Natural killer cell treated with Interleukin-12 subunit alpha and Interleukin-12 subunit beta and Interleukin-15 and Interleukin-18, amount 100 ng/mL, for 72 hours (primary cell): ENCODE measurements around the gene EDRF1. TPM values are rescaled to one million over a fixed set of nuclear protein-coding genes. Genes with fewer than 3 reads are reported as not detected.

Experiments
- ATAC-seq, 2 donors: fragments of 150-1000 bp; cut with Tn5 transposase in 1 of 2; sonication (Bioruptor Pico), chemical (Tn5 transposase) in 1 of 2; 2 replicates each; pipeline ENCODE4 v1.10.0; 2021
- DNase-seq: peaks from one replicate; pipeline ENCODE4 v3.0.0; 2022; ENCODE audit warnings: low spot score
- H3K27ac Mint-ChIP-seq, 2 donors: 1 replicate in 1 of 2; 2 replicates in 1 of 2; pipeline ENCODE4 v1.8.0; 2022; ENCODE audit warnings: mixed read lengths in 2 of 2, mild to moderate bottlenecking in 1 of 2, moderate library complexity in 1 of 2
- H3K27me3 Mint-ChIP-seq, 2 donors: 1 replicate in 1 of 2; 2 replicates in 1 of 2; pipeline ENCODE4 v1.8.0; 2022; ENCODE audit warnings: mixed read lengths in 2 of 2
- H3K36me3 Mint-ChIP-seq: one replicate; pipeline ENCODE4 v1.8.0; 2022; ENCODE audit warnings: mixed read lengths
- H3K4me1 Mint-ChIP-seq, 2 donors: 1 replicate in 1 of 2; 2 replicates in 1 of 2; pipeline ENCODE4 v1.8.0; 2022; ENCODE audit warnings: low read depth in 2 of 2, mixed read lengths in 2 of 2, mild to moderate bottlenecking in 1 of 2
- H3K4me3 Mint-ChIP-seq: one replicate; pipeline ENCODE4 v1.8.0; 2022; ENCODE audit warnings: mixed read lengths
- H3K9me3 Mint-ChIP-seq: 2 replicates; pipeline ENCODE4 v1.8.0; 2022; ENCODE audit warnings: mixed read lengths
- total RNA-seq, 2 donors: library from RNA; stranded (reverse); gene quantifications; one replicate each; pipeline ENCODE4 v1.2.3, GENCODE V29; 2022

EDRF1 gene
- total RNA-seq, 2 donors from 2014 or later = 29.4 to 53.5 TPM

DNA sequence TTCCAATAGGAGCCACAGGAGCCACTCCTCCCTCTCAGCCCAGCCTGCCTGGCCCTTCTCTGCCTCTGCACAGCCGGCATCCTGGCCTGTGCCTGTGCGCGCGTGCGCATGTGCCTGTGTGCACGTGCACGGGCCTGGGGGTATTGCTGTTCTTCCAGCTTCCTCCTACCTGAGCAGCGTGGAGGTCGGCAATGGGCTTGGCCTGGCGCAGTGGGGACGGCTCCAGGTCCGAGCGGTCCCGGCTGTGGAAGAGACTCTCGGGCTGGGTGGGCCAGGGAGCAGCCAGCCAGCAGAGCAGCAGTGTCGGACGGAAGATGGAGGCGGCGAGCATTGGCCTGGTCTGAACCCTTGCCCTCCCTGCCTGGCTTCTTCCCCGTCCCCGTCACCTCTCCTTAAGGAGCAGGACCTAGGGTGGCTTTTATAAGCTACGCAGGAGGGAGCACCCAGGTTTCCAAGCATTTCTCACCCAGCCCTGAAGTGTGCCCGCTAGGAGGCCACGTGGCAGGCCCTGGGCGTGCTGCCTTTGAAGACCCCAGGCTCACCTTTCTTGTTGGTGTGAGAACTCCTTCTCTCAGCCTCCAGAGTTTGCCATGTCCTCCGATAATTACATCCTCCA lies 56.1 kb downstream of the EDRF1 start, which contains the start of gene MMP21:
TSS of gene MMP21 (minus strand) at position 331 of the 616 bp plus-strand sequence. CDS start at position 331, 0 bp downstream.
- DNase-seq (no peak), ATAC-seq (peak; percentile 4 to 37)
- no peaks in the 10 kb centered on the region for H3K36me3 Mint-ChIP-seq
- H3K27me3 Mint-ChIP-seq = peaks cover 8 to 11% of the 10 kb centered on the region in 2 donors
- H3K9me3 Mint-ChIP-seq = no peaks in the 10 kb centered on the region
- H3K27ac Mint-ChIP-seq = no peak within 1 kb of the TSS
- H3K4me1 Mint-ChIP-seq = no peaks in the 10 kb centered on the region
- H3K4me3 Mint-ChIP-seq = no peak within 1 kb of the TSS

DNA sequence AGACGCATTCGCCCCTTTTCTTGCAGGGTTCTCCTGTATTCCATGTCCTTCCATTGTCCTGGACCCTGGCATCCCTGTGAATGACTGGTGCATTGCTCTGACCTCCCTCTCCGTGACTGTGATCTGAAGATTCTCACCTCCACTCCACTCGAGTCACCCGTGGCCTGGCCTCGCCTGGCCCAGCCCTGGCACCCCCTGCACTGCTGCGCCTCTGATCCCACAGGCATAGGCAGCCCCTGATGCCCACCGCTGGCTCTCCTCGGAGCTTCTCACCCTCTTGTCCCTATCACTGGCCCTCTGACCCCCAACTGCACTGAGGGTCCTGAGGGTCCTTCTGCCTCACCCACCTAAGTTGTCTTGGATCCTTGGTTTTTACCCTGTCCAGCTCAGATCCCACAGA lies 58.3 kb downstream of the EDRF1 start:
- no peaks in the 10 kb centered on the region for H3K4me1 Mint-ChIP-seq
- H3K36me3 Mint-ChIP-seq = no peaks in the 10 kb centered on the region
- H3K4me3 Mint-ChIP-seq = no peak overlapping the region
- DNase-seq (no peak), ATAC-seq (no peak)
- peaks cover 8 to 11% of the 10 kb centered on the region in 2 donors for H3K27me3 Mint-ChIP-seq
- no peaks in the 10 kb centered on the region for H3K9me3 Mint-ChIP-seq
- H3K27ac Mint-ChIP-seq = no peak overlapping the region

DNA sequence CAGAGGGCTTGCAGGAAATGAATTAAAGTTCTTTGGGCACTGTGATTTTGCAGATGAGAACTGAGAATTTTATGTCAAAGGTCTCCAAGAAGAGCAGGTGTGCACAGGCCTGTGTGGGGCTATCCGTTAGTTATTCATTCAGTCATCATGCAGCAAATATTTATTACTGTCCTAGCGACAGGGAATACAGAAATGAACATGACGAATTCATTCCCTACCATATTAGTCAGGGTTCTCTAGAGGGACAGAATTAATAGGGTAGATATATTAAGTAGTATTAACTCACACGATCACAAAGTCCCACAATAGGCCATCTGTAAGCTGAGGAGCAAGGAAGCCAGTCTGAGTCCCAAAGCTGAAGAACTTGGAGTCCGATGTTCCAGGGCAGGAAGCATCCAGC lies 59.0 kb downstream of the EDRF1 start:
- no peak overlapping the region for H3K4me3 Mint-ChIP-seq
- no peak for ATAC-seq

DNA sequence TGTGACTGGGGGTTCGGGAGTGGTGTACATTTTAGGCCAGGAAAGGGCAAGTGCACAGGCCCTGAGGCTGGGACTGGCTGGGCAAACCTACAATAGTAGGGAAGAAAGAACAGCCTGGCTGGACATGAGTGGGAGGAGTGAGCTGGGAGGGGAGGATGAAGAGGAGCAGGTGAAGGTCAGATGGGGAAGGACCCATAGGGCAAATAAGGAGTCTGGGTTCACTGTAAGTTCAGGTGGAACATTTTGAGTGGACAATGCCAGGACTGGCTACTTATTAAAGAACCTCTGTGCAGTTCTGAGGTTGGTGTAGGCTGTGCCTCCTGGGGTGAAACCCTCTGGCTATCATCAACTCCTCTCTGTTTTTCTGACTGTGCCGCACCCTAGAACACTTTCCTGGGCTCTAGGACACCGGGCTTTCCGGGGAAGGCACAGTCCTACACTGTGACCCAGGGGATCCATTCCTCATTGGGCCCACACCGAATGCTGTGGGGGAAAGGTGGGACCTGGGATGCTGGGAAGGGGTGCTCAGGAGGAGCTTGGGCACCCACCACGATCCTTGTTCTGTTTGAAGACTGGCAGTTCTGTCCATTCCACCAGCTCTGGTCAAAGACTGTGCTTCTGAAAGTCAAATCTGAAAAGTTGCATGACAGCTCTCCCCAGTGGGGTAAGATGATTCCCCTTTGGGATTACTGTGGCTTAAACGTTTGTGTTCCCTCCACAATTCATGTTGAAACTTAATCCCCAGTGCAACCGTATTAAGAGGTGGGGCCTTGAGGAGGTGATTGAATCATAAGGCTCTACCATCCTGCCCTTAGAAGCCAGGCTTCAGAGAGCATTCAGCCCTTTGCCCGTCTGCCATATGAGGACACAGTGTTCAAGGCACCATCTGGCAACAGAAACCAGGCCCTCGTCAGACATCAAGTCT lies 60.2 kb downstream of the EDRF1 start:
- ATAC-seq (peak in 1 of 2 donors; percentile 3), DNase-seq (no peak)
- H3K27me3 Mint-ChIP-seq = peaks cover under 1 to 8% of the 10 kb centered on the region in 2 donors
- no peaks in the 10 kb centered on the region for H3K36me3 Mint-ChIP-seq
- H3K27ac Mint-ChIP-seq = no peak overlapping the region
- H3K4me1 Mint-ChIP-seq = no peaks in the 10 kb centered on the region
- H3K9me3 Mint-ChIP-seq = no peaks in the 10 kb centered on the region
- no peak overlapping the region for H3K4me3 Mint-ChIP-seq

More for the DNA sequence above, 59.0 kb downstream of the EDRF1 start:
- Mint-ChIP-seq H3K9me3 (no peaks in the 10 kb centered on the region), H3K27me3 (peaks cover 8 to 11% of the 10 kb centered on the region in 2 donors), H3K36me3 (no peaks in the 10 kb centered on the region), H3K27ac (no peak overlapping the region), H3K4me1 (no peaks in the 10 kb centered on the region)
- no peak for DNase-seq

- Mint-ChIP-seq H3K4me3 (no peak overlapping the region), H3K36me3 (no peaks in the 10 kb centered on the region), H3K27ac (no peak overlapping the region), H3K27me3 (peaks cover 0 to 8% of the 10 kb centered on the region in 2 donors), H3K9me3 (no peaks in the 10 kb centered on the region), H3K4me1 (no peaks in the 10 kb centered on the region)
- DNase-seq (no peak), ATAC-seq (no peak)
These were observed 61.9 kb downstream of the EDRF1 start for GRCh38 chr10:125781374-125781773.

DNA sequence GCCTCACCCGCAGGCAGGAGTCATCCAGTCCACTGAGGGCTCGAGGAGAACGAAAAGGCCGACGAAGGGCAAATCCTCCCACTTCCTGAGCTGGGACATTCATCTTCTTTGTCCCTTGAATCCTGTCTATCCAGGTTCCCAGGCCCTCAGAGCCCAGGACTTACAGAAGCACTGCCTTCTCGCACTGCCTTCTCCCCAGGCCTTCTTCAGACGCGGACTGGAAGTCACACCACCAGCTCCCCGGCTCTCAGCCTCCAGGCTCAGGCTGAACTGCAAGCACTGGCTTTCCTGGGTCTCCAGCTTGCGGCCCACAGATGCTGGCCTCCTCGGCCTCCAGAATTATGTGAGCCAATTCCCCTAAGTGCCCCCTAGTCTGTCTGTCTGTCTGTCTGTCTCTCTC lies 62.5 kb downstream of the EDRF1 start:
- no peak overlapping the region for H3K4me3 Mint-ChIP-seq

DNA sequence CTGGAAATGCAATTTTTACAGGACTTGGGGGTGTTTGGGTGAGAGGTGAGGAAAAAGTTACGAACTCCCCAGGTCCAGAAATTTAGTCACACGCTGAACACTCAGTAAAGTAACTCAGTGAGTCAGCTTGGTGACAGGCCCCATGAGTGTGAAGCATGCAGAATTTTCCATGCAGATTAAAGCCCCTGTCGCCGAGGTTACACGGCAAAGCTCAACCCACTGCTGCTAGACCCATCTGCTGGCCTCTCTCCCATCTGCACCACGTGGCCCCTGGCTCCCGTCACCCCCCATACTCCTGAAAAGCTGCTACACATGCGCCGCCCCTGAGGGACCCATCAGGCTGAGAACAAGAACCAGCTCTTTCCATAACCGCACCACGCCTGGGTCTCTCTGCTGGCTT lies 63.1 kb downstream of the EDRF1 start:
- H3K27me3 Mint-ChIP-seq = peaks cover 0 to 8% of the 10 kb centered on the region in 2 donors
- no peak overlapping the region for H3K4me3 Mint-ChIP-seq
- H3K36me3 Mint-ChIP-seq = no peaks in the 10 kb centered on the region
- H3K4me1 Mint-ChIP-seq = peaks cover 0 to 3% of the 10 kb centered on the region in 2 donors
- no peak for DNase-seq
- no peaks in the 10 kb centered on the region for H3K9me3 Mint-ChIP-seq
- ATAC-seq = no peak
- H3K27ac Mint-ChIP-seq = no peak overlapping the region

More for the DNA sequence above, 62.5 kb downstream of the EDRF1 start:
- no peak for DNase-seq
- no peak for ATAC-seq
- Mint-ChIP-seq H3K4me1 (no peaks in the 10 kb centered on the region), H3K27me3 (peaks cover 0 to 8% of the 10 kb centered on the region in 2 donors), H3K27ac (no peak overlapping the region), H3K36me3 (no peaks in the 10 kb centered on the region), H3K9me3 (no peaks in the 10 kb centered on the region)

DNA sequence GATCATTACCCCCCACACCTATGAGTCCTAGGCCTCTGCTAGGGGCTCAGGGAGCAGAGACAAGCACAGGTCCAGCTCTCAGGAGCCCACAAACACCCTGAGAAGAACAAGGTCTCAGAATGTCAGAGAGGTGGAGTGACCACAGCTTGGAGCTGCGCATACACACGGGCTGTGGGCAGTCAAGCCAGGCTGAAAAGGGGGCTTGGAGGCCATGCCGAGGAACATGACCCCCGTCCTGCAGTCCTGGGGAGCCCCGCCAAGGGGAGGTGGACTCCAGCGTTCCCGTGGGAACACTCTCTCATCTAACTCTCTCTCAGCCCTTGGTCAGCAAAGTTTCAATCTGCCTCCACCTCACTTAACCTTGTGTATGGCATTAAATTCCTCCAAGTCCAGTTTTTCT lies 63.9 kb downstream of the EDRF1 start:
- peaks cover 0 to 6% of the 10 kb centered on the region in 2 donors for H3K4me1 Mint-ChIP-seq
- DNase-seq = no peak
- ATAC-seq = no peak
- H3K27me3 Mint-ChIP-seq = no peaks in the 10 kb centered on the region
- H3K9me3 Mint-ChIP-seq = no peaks in the 10 kb centered on the region
- no peak overlapping the region for H3K4me3 Mint-ChIP-seq
- no peaks in the 10 kb centered on the region for H3K36me3 Mint-ChIP-seq
- no peak overlapping the region for H3K27ac Mint-ChIP-seq

- Mint-ChIP-seq H3K36me3 (no peaks in the 10 kb centered on the region), H3K27me3 (no peaks in the 10 kb centered on the region), H3K9me3 (no peaks in the 10 kb centered on the region), H3K27ac (no peak overlapping the region), H3K4me1 (peaks cover 5 to 10% of the 10 kb centered on the region in 2 donors), H3K4me3 (no peak overlapping the region)
- no peak for ATAC-seq
- DNase-seq = no peak
These were observed 64.4 kb downstream of the EDRF1 start for GRCh38 chr10:125783957-125784356.

GRCh38 chr10:125785791-125786190 lies 66.3 kb downstream of the EDRF1 start:
- no peaks in the 10 kb centered on the region for H3K36me3 Mint-ChIP-seq
- H3K4me3 Mint-ChIP-seq = no peak overlapping the region
- H3K4me1 Mint-ChIP-seq = peaks cover 5 to 10% of the 10 kb centered on the region in 2 donors
- no peak overlapping the region for H3K27ac Mint-ChIP-seq
- no peaks in the 10 kb centered on the region for H3K9me3 Mint-ChIP-seq
- ATAC-seq (no peak), DNase-seq (no peak)
- no peaks in the 10 kb centered on the region for H3K27me3 Mint-ChIP-seq

- no peaks in the 10 kb centered on the region for H3K27me3 Mint-ChIP-seq
- no peaks in the 10 kb centered on the region for H3K9me3 Mint-ChIP-seq
- H3K36me3 Mint-ChIP-seq = no peaks in the 10 kb centered on the region
- no peak overlapping the region for H3K4me3 Mint-ChIP-seq
- no peak for DNase-seq
- ATAC-seq = peak; percentile 20 to 46
- H3K4me1 Mint-ChIP-seq = peaks cover 13 to 22% of the 10 kb centered on the region in 2 donors
- peak overlapping the region in 1 of 2 donors; percentile 43 for H3K27ac Mint-ChIP-seq
These were observed 68.9 kb downstream of the EDRF1 start for GRCh38 chr10:125788156-125789034.

GRCh38 chr10:125792342-125793300 lies 73.1 kb downstream of the EDRF1 start:
- DNase-seq (no peak), ATAC-seq (peak; percentile 41 to 48)
- H3K27me3 Mint-ChIP-seq = no peaks in the 10 kb centered on the region
- H3K4me1 Mint-ChIP-seq = peaks cover 13 to 21% of the 10 kb centered on the region in 2 donors
- H3K4me3 Mint-ChIP-seq = no peak overlapping the region
- H3K9me3 Mint-ChIP-seq = no peaks in the 10 kb centered on the region
- H3K27ac Mint-ChIP-seq = peak overlapping the region in 1 of 2 donors; percentile 76
- peaks cover 6% of the 10 kb centered on the region for H3K36me3 Mint-ChIP-seq
